Hippocampal formation (tissue), 2 donors: ENCODE data around the gene UBE2R2.
A peak's percentile ranks its signal among the peaks of the same experiment; 100 is the strongest.
"Not testable (repeated sequence)": the region's sequence is repeated elsewhere in the genome, so short reads cannot be mapped to it uniquely, and the experiment has no call there.

Source experiments
- DNase-seq, 2 donors: peaks; one replicate each; lab custom pipeline; 2025; lab: John Stamatoyannopoulos, UW

UBE2R2 gene

DNA sequence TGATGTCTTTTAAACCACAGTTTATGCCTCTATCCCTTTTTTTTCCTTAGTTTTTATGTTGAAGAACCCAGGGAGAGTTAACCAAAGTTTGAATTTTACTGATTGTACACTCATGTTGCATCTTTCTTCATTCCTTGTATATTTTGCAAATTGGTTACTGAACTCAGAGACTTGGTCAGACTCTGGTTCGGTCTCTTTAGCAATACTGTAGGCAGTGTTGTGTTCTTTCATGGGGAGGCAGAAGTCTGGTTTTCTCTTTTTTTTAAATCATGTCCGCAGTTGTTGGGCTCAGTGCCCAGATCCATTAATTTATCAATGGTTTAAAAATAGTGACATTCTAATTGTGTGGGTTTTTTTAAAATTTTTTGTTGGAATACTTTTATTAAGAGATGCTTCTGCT is 23.4 kb downstream of the UBE2R2 start:
- DNase-seq = no peak

DNA sequence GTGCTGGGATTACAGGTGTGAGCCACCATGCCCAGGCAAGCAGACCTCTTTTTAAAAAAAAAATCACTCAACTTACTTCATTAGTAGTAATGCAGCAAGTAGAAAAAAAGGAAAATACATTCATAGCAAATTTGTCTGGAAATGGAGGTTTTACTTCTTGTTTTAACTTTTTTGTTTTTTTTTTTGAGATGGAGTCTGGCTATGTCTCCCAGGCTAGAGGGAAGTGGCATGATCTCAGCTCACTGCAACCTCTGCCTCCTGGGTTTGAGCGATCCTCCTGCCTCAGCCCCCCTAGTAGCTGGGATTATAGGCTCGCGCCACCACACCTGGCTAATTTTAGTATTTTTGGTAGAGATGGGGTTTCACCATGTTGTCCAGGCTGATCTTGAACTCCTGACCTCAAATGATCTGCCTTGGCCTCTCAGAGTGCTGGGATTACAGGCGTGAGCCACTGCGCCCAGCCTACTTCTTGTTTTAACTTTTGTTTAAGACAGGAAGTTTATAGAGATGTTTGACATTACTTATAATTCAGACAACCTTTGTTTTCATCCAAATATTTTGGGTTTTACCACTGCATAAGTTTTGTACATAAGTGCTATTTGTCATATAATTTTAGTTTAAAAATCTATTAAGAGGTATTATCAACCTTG is 26.5 kb downstream of the UBE2R2 start:
- DNase-seq = no peak

DNA sequence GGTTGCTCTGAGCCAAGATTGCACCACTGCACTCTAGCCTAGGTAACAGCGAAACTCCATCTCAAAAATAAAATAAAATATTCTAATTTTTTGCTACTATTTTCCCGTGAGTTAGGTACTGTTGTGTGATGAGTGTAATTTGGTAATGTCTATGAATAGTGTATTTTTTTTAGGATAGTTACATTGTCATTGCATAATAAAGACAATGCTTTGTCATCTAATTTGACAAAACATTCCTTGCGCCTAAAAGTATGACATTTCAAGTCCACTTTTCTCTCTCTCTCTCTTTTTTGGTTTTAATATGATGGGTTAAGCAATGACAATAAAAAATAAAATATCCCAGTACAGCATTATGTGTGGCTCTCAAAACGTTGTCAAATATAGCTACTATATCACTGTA is 29.3 kb downstream of the UBE2R2 start:
- no peak for DNase-seq

DNA sequence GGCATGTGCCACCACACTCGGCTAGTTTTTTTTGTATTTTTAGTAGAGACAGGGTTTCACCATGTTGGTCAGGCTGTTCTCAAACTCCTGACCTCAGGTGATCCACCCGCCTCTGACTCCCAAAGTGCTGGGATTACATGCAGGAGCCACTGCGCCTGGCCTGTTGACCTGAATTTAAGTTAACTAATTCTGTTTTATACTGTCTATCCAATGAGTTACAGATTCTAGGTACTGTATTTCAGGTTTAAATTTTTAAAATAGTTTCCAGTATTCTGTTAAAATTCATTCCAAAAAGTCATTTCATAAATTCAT is 30.9 kb downstream of the UBE2R2 start:
- not testable (repeated sequence) for DNase-seq

DNA sequence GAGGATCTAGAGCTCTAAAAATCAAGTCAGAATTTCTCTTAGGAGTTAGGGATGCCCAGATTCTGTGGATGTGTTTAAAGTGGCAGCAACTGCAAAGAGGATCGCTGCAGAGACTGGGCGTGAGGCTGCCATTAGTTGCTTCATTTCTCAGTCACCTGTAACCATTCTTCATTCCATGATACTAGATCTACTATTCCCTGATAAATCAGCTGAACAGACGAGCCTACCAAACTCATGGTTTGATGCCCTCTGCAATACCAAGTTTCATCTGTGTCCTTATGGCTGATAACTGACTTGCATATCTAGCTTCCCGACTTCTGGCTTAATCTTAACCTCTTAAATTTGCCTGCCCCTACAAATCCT is 33.3 kb downstream of the UBE2R2 start:
- no peak for DNase-seq

DNA sequence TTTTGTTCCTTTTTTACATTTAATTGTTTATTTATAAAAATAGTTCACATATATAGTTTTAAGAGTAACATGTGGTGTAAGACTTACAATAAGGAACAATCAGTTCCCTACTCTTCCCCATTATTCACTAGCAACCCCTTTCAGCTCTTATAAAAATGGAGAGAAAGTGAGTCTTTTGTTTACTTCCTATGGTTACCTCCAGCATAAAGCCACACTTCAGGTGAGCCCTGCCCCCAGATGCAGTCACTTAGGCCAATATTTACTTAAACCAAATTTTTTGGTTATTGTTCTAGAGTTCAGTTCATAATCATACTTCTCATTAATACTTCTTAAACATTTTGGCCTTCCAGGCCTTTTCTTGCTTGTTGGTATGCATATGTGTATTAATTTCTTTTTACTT is 33.7 kb downstream of the UBE2R2 start:
- no peak for DNase-seq

DNA sequence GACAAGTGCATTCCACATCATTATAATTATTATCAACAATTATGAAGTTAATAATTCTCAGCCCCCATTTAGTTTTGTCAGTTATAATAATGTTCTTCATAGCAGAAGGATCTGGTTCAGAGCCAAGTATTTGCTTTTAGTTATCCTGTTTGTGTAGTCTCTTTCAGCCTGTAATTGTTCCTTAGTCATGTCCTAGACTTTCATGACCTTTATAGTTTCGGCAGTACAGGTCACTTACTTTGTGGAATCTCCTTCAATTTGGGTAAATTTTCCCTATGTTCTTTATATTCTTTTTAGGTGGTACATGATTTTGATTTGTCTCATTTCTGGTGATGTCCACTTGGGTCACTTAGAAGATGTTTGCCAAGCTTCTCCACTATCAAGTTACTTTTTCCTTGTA is 34.3 kb downstream of the UBE2R2 start:
- no peak for DNase-seq

DNA sequence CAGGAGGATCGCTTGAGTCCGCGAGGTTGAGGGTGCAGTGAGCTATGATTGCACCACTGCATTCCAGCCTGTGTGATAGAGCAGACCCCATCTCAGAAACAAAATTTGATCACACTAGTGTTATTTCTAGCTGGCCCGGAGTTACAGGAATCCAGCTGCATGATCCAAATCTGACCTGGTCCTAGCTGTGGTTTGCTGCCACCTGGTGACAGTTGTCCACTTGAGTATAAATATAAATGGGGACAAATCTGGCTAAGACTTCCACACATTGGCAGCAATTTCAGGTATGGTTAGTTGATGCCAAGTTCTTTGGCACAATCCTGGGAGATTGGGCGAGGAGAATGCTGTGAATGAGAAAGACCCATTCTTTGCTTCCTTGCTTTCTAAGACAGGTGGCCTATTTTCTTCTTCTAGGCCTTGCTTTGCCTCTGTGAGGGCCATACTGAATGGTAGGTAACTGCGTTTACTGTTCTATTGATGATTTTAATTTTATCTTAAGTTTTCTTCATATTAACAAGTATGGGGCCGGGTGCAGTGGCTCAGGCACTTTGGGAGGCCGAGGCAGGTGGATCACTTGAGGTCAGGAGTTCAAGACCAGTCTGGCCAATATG is 35.4 kb downstream of the UBE2R2 start:
- DNase-seq = peak; percentile 72 to 75

DNA sequence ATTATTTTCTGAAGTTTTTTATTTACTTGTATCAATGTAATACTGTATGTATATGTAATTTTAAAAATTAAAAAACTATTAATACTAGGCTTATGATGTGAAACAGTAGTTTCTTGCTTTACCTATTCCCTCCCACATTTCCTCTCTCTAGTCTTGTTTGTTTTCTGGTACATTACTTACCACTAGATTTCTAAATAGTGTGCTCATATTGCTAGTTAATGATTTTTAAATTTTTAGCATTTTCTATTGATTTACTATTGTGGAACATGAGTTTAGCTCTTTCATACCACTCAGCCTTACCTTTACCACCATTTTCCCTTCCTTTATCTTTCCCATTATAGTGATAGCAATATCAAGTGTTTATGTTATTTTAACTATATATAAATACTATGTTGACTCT is 39.3 kb downstream of the UBE2R2 start:
- no peak for DNase-seq

DNA sequence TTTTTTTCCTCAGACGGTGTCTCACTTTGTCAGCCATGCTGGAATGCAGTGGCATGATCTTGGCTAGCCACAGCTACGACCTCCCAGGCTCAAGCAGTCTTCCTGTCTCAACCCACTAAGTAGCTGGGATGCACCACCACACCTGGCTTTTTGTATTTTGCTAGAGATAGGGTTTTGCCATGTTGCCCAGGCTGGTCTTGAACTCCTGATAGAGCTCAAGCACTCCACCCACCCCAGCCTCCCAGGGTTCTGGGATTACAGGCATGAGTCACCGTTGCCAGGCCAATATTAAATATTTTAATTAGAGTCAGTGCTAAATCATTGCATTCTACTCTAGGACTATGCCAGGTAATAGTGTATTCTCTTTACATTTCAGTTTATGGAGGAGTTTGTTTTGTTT is 41.5 kb downstream of the UBE2R2 start:
- DNase-seq = no peak

DNA sequence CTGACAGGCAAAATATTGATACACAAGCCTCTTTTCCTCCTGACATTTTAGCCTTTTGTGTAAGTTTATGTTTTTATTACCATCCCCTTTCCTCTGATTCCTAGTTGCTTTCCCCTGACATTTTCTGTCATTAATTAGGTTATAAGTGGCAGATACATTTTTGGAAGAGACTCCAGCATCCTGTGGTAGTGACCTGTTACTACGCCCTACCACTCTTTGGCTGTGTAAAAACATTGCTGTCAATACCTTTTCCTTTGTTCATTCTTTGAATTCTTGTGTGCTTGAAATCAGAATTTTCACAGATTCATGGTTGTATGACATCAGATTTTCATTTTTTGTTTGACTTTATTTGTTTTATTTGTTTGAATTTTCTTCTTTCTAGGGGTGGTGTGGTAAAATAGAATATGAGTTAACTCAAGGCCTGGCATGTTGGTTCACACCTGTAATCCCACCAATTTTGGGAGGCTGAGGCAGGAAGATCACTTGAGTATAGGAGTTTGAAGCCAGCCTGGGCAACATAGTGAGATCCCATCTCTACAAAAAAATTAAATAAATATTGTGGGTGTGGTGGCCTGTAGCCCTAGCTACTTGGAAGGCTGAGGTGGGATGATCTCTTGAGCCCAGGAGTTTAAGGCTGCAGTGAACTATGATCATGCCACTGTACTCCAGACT is 43.4 kb downstream of the UBE2R2 start:
- no peak for DNase-seq

DNA sequence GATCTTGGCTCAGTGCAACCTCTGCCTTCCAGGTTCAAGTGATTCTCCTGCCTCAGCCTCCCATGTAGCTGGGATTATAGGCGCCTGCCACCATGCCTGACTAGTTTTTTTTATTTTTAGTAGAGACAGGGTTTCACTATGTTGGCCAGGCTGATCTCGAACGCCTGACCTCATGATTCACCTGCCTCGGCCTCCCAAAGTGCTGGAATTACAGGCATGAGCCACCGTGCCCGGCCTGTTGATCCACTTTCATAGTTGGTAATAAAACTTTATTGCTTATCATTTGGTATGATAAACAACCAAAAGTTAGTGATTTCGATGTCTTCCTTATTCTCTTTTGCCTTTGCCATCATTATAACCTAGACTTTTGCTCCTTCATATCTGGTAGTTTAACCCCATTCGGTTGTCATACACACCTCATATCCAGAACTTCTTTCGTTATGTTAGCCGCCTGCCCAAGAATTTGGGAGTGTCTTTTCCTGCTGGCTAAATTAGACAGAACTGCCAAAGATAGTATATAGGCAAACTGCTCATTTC is 45.0 kb downstream of the UBE2R2 start:
- DNase-seq = no peak

DNA sequence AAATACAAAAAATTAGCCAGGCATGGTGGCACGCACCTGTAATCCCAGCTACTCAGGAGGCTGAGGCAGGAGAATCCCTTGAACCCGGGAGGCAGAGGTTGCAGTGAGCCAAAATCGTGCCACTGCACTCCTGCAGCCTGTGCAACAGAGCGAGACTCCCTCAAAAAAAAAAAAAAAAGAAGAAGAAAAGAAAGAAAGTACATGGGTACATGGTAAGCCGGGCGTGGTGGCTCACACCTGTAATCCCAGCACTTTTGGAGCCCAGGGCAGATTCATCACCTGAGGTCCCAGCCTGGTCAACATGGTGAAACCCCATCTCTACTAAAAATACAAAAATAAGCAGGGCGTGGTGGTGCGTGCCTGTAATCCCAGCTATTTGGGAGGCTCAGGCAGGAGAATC is 46.1 kb downstream of the UBE2R2 start:
- not testable (repeated sequence) for DNase-seq

DNA sequence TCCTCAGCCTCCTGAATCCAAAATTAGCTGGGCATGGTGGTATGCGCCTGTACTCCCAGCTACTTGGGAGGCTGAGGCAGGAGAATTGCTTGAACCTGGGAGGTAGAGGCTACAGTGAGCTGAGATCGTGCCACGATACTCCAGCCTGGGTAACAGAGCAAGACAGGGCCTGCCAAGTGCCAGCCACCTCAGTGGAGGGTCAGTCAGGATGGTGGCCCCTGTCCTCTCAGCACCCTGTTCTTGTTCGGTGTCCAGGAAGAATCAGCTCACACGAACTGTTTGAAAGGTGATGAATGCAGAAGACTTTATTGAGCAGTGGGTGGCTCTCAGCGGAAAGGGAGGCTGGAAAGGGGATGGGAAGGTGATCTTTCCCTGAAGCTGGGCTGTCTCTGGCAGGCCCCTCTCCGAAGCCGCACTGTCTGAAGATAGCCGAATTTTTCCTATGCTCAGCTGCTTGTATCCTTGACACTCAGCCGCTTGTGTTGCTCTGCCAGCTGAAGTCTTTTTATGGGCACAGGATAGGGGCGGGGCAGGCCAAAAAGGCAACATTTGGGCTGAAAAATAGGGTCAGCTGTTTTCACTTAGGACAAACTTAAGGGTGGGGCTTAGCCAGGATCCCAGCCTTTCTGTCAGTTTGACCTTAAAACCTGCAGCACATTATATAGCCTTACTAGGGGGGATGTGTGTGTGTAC is 50.9 kb downstream of the UBE2R2 start:
- DNase-seq = no peak

DNA sequence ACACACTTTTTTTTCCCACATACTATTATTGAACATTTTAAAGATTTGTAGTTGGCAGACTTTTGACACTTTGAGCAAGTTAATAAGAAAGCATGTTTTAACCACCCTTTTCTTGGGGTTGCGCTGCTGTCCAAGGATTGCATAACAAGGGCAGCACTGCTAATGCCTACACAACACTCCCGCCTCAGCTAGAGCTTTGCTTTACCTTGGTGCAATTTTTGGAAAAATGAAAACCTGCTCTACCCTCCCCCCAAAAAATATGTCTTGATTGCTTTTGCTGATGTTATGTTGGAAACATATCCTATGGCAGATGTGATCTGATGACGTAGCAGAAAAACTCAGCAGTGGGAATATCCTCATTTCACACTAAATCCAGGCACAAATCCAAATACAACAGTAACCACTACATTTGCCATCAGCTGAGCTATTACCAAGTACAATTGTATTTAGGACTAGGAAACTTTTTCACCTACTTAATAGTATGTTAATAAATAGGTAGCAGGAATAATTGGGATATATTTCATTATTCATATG is 51.5 kb downstream of the UBE2R2 start:
- no peak for DNase-seq

DNA sequence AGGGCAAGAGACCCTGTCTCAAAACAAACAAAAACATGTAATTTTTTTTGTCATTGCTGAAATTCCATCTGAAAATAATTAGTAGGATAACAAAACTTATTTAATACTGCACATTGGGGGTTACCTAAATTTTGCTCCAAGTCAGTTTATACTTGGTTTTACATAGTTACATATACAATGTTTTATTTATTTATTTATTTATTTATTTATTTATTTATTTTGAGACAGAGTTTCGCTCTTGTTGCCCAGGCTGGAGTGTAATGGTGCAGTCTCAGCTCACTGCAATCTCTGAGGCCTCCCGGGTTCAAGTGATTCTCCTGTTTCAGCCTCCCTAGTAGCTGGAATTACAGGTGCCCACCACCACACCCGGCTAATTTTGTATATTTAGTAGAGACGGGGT is 52.3 kb downstream of the UBE2R2 start:
- DNase-seq = not testable (repeated sequence)

DNA sequence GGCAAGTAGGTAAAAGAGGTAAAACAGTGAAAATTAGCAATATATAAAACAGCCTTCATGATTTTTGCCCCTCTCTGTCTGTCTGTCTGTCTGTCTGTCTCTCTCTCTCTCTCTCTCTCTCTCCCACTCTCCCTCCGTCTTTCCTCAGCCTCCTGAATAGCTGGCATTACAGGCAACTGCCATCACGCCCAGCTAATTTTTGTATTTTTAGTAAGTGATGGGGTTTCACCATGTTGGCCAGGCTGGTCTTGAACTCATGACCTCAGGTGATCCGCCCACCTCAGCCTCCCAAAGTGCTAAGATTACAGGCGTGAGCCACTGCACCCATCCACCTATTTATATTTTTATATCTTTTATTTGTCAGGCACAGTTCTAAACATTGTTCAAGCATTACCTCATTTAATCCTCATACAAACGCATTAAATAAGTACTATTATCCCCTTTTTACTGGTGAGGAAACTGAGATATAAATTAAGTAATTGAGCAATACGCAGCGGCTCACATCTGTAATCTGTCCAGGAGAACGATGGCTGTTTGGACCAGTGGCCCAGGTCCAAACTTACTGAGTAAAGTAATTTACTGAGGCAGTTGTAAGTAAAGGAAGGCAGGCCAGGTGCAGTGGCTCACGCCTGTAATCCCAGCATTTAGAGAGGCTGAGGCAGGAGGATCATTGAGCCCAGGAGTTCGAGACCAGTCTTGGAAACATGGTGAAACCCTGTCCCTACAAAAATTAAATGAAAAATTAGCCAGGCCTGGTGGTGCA is 60.9 kb downstream of the UBE2R2 start:
- no peak for DNase-seq

DNA sequence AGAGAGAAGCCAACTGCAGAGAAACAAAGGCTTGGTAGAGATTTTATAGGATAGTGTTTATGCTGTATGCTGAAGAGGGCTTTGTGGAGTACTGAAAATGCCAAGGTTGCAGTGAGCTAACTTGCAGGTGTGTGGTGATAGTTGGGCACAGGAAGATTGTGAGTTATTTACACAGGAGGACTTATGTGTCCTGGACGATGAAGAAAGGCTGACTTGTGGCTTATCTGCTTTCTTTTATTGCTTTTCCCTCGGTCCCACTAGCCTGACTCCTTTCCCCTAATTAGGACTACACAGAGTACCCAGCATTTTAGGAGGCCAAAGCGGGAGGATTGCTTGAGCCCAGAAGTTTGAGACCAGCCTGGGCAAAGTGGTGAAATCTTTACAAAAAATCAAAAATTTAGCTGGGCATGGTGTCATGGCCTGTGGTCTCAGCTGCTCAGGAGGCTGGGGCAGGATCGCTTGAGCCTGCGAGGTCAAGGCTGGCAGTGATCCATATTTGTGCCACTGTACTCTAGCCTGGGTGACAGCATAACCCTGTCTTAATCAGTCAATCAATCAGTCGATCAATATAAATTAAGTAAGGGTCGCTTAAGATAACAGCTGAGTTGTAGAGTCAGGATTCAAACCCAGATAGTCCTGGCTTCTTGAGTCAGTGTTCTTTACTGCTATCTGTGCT is 61.9 kb downstream of the UBE2R2 start:
- no peak for DNase-seq

DNA sequence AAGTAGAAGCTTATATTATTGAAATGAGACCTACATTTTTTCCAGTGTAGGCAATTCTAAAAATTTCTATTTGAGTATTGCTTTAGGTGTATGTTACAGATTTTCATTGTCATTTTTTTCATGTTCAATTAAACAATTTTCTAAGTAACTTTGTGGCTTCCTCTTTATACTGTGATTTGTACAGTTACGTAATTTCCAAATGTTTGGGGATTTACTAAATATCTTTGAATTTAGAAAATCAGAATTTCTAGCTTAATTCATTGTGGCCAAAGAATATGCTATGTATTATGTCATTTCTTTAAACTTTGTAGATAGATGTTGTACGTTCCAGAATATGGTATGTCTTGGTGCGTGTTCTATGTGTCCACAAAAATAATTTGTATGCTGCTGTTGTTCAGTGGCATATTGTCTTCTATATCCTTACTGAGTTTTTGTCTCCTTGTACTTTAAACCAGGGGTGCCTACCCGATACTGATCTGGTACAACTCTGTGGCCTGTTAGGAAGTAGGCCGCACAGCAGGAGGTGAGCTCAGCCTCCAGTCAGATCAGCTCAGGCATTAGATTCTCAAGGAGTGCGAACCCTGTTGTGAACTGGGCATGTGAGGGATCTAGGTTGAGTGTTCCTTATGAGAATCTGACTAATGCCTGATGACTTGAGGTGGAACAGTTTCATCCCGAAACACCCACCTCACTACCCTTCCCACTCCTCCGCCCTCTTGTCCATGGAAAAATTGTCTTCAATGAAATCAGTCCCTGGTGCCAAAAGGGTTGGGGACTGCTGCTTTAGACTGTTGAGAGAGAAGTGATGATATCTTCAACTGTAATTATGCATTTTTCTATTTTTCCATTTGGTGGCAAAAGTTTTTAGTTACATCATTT is 63.5 kb downstream of the UBE2R2 start:
- no peak for DNase-seq

DNA sequence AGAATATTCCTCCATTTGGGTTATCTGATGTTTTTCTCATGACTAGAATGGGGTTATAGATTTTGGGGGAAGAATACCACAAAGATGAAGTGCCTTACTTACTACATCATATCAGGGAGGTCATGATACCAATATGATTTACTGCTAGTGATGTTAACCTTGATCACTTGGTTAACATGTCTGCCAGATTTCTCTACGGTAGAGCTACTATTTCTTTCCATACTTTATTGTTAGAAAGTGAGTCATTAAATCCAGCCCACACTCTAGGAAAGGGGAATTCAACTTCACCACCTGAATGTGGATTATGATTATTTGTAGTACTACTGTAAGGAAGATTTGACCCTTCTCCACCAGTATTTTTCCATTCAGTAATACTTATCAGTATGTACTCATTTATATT is 64.7 kb downstream of the UBE2R2 start:
- no peak for DNase-seq
